Activated CD8-positive, alpha-beta T cell treated with anti-CD3 and anti-CD28 coated beads, Interleukin-2, amount 10 ng/mL, durations not matched to agents 7 days and 5 days (primary cell): Measurements from ENCODE around the gene PI4KB. TPM values are rescaled to one million over a fixed set of nuclear protein-coding genes. Genes with fewer than 3 reads are reported as not detected.
"Not testable (repeated sequence)": the region's sequence is repeated elsewhere in the genome, so short reads cannot be mapped to it uniquely, and the experiment has no call there.

Experiments
- ATAC-seq: fragments of 150-1000 bp; cut with Tn5 transposase; one replicate; pipeline ENCODE4 v1.10.0; 2021; ENCODE audit warnings: moderate library complexity
- CTCF ChIA-PET: fragments of 350-600 bp; sonication (Branson Sonifier 250); formaldehyde crosslinking; loops from one replicate; lab custom pipeline; 2021; ENCODE audit warnings: antibody characterized with exemption; lab: Charles Lee
- POLR2A ChIA-PET: fragments of 350-600 bp; sonication (Branson Sonifier 250); formaldehyde crosslinking; loops from one replicate; lab custom pipeline; 2021; ENCODE audit warnings: antibody characterized with exemption; lab: Charles Lee
- DNase-seq: peaks from one replicate; pipeline ENCODE4 v3.0.0-alpha.2; 2020
- H3K27ac Mint-ChIP-seq: one replicate; pipeline ENCODE4 v1.8.0; 2021; ENCODE audit warnings: mild to moderate bottlenecking, mixed read lengths
- H3K27me3 Mint-ChIP-seq: one replicate; pipeline ENCODE4 v1.8.0; 2021; ENCODE audit warnings: low read depth, mixed read lengths
- H3K36me3 Mint-ChIP-seq: one replicate; pipeline ENCODE4 v1.8.0; 2021; ENCODE audit warnings: low read depth, mixed read lengths
- H3K4me1 Mint-ChIP-seq: one replicate; pipeline ENCODE4 v1.8.0; 2021; ENCODE audit warnings: low read depth, mixed read lengths
- H3K4me3 Mint-ChIP-seq: one replicate; pipeline ENCODE4 v1.8.0; 2021; ENCODE audit warnings: mild to moderate bottlenecking, mixed read lengths
- H3K9me3 Mint-ChIP-seq: one replicate; pipeline ENCODE4 v1.8.0; 2022; ENCODE audit warnings: mixed read lengths; ENCODE audit not compliant: insufficient read depth
- total RNA-seq, 2 experiments: library from RNA; stranded (reverse); gene quantifications; one replicate each; pipeline ENCODE4 v1.2.3, GENCODE V29; 2021

PI4KB gene
- total RNA-seq, 2 experiments from 2014 or later, result 56.0 to 70.2 TPM

GRCh38 chr1:151287767-151288500 lies 39.3 kb downstream of the PI4KB start:
- DNase-seq (no peak), ATAC-seq (no peak)
- ChIA-PET POLR2A (no interaction called here), CTCF (interaction anchor here (0.8 kb wide), 1 partner anchor 13 kb away, joined by 4 read pairs; no protein-coding TSS in a partner anchor)
- H3K27me3 Mint-ChIP-seq, result no peaks in the 10 kb centered on the region
- H3K27ac Mint-ChIP-seq, result no peak overlapping the region
- H3K4me1 Mint-ChIP-seq, result peaks cover 19% of the 10 kb centered on the region
- peaks cover 35% of the 10 kb centered on the region for H3K36me3 Mint-ChIP-seq
- H3K4me3 Mint-ChIP-seq, result no peak overlapping the region
- H3K9me3 Mint-ChIP-seq, result no peaks in the 10 kb centered on the region

DNA sequence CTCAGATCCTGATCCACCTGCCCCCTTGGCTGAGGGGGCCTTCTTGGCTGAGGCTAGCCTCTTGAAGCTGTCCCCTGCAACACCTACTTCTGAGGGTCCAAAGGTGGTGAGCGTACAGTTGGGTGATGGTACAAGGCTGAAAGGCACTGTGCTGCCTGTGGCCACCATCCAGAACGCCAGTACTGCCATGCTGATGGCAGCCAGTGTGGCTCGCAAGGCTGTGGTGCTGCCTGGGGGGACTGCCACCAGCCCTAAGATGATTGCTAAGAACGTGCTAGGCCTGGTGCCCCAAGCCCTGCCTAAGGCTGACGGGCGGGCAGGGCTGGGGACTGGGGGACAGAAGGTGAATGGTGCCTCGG lies 39.9 kb downstream of the PI4KB start:
- Mint-ChIP-seq H3K4me1 (peaks cover 19% of the 10 kb centered on the region), H3K36me3 (peaks cover 31% of the 10 kb centered on the region), H3K27ac (no peak overlapping the region), H3K4me3 (no peak overlapping the region), H3K9me3 (no peaks in the 10 kb centered on the region), H3K27me3 (no peaks in the 10 kb centered on the region)
- no peak for ATAC-seq
- DNase-seq, result no peak
- POLR2A ChIA-PET, result interaction anchor here (0.6 kb wide), 1 partner anchor 47 kb away, joined by 3 read pairs; no protein-coding TSS in a partner anchor
- CTCF ChIA-PET, result no interaction called here

- ChIA-PET CTCF (no interaction called here), POLR2A (interaction anchor here (0.6 to 1.3 kb wide), 2 partner anchors 9 to 48 kb away, joined by 3 read pairs; no protein-coding TSS in a partner anchor)
- H3K27ac Mint-ChIP-seq, result no peak overlapping the region
- H3K4me3 Mint-ChIP-seq, result no peak overlapping the region
- DNase-seq (no peak), ATAC-seq (no peak)
- no peaks in the 10 kb centered on the region for H3K9me3 Mint-ChIP-seq
- H3K4me1 Mint-ChIP-seq, result peaks cover 19% of the 10 kb centered on the region
- H3K27me3 Mint-ChIP-seq, result no peaks in the 10 kb centered on the region
- H3K36me3 Mint-ChIP-seq, result peaks cover 31% of the 10 kb centered on the region
Observed at GRCh38 chr1:151286619-151287340, 40.4 kb downstream of the PI4KB start.

DNA sequence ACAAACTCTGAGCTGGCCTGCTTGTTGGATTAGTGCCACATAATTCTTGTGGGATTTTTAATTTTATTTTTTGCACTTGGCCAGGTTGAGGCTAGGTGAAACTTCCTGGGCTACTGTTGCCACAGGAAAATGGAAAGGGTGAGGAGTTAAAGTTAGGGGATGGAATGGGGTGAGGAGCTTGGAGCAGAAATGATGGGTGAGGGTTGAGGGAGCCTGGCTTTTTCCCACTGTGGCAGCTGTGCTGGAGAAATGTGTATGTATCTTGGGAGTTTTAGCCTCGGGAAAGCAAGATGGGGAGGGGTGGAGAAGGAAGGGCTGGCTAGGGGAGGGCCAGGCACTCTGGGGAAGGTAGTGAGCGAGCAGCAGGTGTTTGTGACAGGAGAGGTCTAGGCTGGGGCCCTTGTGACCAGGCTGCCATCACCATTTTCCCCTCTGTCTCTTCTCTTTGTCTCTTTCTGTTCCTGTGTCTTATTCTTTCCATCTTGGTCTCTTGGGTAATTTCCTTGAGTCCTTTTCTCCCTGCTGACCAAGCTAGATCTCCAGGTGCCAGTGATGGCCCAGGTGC lies 43.1 kb downstream of the PI4KB start:
- POLR2A ChIA-PET, result interaction anchor here (1.4 to 3.4 kb wide), 5 partner anchors 9 to 116 kb away, joined by 6 to 29 read pairs (median 10); partner anchors contain the start of genes PI4KB, PSMB4, PSMD4 and VPS72
- CTCF ChIA-PET, result interaction anchor here (1.0 to 2.8 kb wide), 3 partner anchors 12 to 57 kb away, joined by 5 to 13 read pairs (median 7); no protein-coding TSS in a partner anchor
- DNase-seq (no peak), ATAC-seq (no peak)
- no peaks in the 10 kb centered on the region for H3K9me3 Mint-ChIP-seq
- peak overlapping the region; percentile 98 for H3K4me3 Mint-ChIP-seq
- peaks cover 19% of the 10 kb centered on the region for H3K4me1 Mint-ChIP-seq
- peaks cover 24% of the 10 kb centered on the region for H3K36me3 Mint-ChIP-seq
- H3K27me3 Mint-ChIP-seq, result no peaks in the 10 kb centered on the region
- H3K27ac Mint-ChIP-seq, result peak overlapping the region; percentile 90

- ATAC-seq, result no peak
- no peaks in the 10 kb centered on the region for H3K9me3 Mint-ChIP-seq
- H3K4me1 Mint-ChIP-seq, result peaks cover 19% of the 10 kb centered on the region
- CTCF ChIA-PET, result interaction anchor here (0.6 to 2.8 kb wide), 5 partner anchors 9 to 183 kb away, joined by 3 to 13 read pairs (median 6); no protein-coding TSS in a partner anchor
- peak; percentile 37 for DNase-seq
- H3K36me3 Mint-ChIP-seq, result peaks cover 14% of the 10 kb centered on the region
- POLR2A ChIA-PET, result interaction anchor here (0.5 to 3.4 kb wide), 10 partner anchors 10 to 918 kb away, joined by 3 to 29 read pairs (median 5); partner anchors contain the start of genes PI4KB, PSMB4, PSMD4 and VPS72
- H3K4me3 Mint-ChIP-seq, result peak overlapping the region; percentile 98
- no peaks in the 10 kb centered on the region for H3K27me3 Mint-ChIP-seq
- H3K27ac Mint-ChIP-seq, result peak overlapping the region; percentile 90
Observed at GRCh38 chr1:151282883-151283725, 44.1 kb downstream of the PI4KB start.

GRCh38 chr1:151281969-151282882 lies 45.0 kb downstream of the PI4KB start, which contains the start of gene ZNF687:
ZNF687 (plus strand) TSS chr1:151282299; CDS start chr1:151286292, 3,993 bp downstream.
- peaks cover 14% of the 10 kb centered on the region for H3K36me3 Mint-ChIP-seq
- DNase-seq, result peak; percentile 99
- ChIA-PET POLR2A (interaction anchor here (0.6 to 3.4 kb wide), 28 partner anchors 10 to 234 kb away, joined by 3 to 29 read pairs (median 3); partner anchors contain the start of genes C1orf56, PI4KB, PIP5K1A and POGZ), CTCF (interaction anchor here (0.6 to 2.8 kb wide), 19 partner anchors 10 to 312 kb away, joined by 3 to 16 read pairs (median 5); partner anchors contain the start of genes PI4KB and VPS72)
- peaks cover 19% of the 10 kb centered on the region for H3K4me1 Mint-ChIP-seq
- peak; percentile 94 for ATAC-seq
- peak within 1 kb of the TSS; percentile 98 for H3K4me3 Mint-ChIP-seq
- peak within 1 kb of the TSS; percentile 100 for H3K27ac Mint-ChIP-seq
- no peaks in the 10 kb centered on the region for H3K9me3 Mint-ChIP-seq
- no peaks in the 10 kb centered on the region for H3K27me3 Mint-ChIP-seq

DNA sequence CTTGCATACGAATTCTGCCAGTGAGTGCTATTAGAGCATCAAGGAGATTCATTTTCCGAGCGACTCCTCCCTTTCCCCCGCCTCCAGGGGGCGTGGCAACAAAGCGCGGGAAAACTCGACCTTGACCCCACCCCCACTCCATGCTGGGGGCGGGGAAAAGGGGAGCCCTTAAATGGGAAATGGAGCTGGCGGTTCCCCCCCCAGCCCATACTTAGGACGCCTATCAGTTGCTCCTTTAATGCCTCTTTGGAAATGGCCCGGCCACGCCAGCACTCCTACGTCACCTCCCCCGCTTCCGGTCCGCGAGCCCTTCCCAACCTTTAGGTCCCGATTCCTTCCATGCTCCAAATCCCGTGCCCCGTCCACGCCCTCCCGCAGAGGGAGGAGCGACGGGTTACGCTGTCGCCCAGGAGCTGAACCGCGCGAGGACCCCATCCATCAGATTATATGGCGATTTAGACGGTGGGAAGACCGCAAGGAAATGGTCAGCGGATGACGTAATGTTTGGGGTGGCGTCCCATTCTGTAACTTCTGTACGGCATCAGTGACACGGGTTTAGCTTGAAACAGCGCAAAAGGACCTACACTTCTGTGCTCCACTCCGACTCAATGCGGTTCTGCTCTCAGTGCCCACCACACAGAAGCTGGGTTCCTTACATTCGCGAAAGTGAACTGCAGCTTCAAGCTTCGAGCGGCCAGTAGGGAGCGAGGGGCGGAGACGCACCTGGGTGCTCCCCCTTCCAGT lies 45.8 kb downstream of the PI4KB start:
- DNase-seq (peak; percentile 97), ATAC-seq (peak; percentile 39)
- ChIA-PET CTCF (interaction anchor here (0.6 to 1.9 kb wide), 26 partner anchors 10 to 313 kb away, joined by 3 to 16 read pairs (median 4); partner anchors contain the start of genes PI4KB and VPS72), POLR2A (interaction anchor here (0.6 to 3.4 kb wide), 26 partner anchors 9 to 233 kb away, joined by 3 to 29 read pairs (median 3); partner anchors contain the start of genes C1orf56, PI4KB, PIP5K1A and POGZ)
- peaks cover 19% of the 10 kb centered on the region for H3K4me1 Mint-ChIP-seq
- H3K4me3 Mint-ChIP-seq, result peak overlapping the region; percentile 98
- H3K36me3 Mint-ChIP-seq, result peaks cover 9% of the 10 kb centered on the region
- no peaks in the 10 kb centered on the region for H3K9me3 Mint-ChIP-seq
- peak overlapping the region; percentile 100 for H3K27ac Mint-ChIP-seq
- no peaks in the 10 kb centered on the region for H3K27me3 Mint-ChIP-seq

GRCh38 chr1:151277249-151277648 lies 50.0 kb downstream of the PI4KB start:
- Mint-ChIP-seq H3K4me3 (no peak overlapping the region), H3K9me3 (no peaks in the 10 kb centered on the region), H3K27ac (no peak overlapping the region), H3K27me3 (no peaks in the 10 kb centered on the region), H3K4me1 (peaks cover 5% of the 10 kb centered on the region), H3K36me3 (peaks cover 9% of the 10 kb centered on the region)
- POLR2A ChIA-PET, result interaction anchor here (1.0 kb wide), 1 partner anchor 23 kb away, joined by 3 read pairs; the partner anchor contains the start of gene PSMD4
- DNase-seq, result no peak
- ATAC-seq, result no peak
- CTCF ChIA-PET, result interaction anchor here (0.7 to 1.6 kb wide), 6 partner anchors 10 to 177 kb away, joined by 3 to 10 read pairs (median 4); partner anchors contain the start of gene PSMD4

DNA sequence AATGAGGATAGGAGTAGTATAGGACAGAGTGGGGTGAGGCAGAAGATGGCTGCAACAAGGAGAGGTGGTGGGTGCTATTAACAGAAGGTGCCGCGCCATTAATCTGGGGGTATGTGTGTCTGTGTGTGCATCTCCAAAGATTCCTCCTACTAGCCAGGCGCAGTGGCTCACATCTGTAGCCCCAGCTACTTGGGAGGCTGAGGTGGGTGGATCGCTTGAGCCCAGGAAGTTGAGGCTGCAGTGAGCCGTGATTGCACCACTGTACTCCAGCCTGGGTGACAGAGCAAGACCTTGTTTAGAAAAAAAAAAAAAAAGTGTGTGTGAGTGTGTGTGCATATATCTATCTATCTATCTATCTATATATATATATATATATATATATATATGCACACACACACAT lies 51.9 kb downstream of the PI4KB start:
- DNase-seq, H3K4me1 Mint-ChIP-seq, H3K27ac Mint-ChIP-seq, ATAC-seq, H3K9me3 Mint-ChIP-seq, H3K27me3 Mint-ChIP-seq, CTCF ChIA-PET, H3K4me3 Mint-ChIP-seq: not testable (repeated sequence)
- peaks cover 15% of the 10 kb centered on the region for H3K36me3 Mint-ChIP-seq
- POLR2A ChIA-PET, result interaction anchor here (0.7 kb wide), 1 partner anchor 21 kb away, joined by 4 read pairs; the partner anchor contains the start of gene PSMD4
